ENCODE data around the gene SYNE1. TPM values are rescaled to one million over a fixed set of nuclear protein-coding genes. Genes with fewer than 3 reads are reported as not detected.

Gene SYNE1
- total RNA-seq, 3 donors from 2014 or later = 16.8 to 78.6 (median 22.3) TPM

DNA sequence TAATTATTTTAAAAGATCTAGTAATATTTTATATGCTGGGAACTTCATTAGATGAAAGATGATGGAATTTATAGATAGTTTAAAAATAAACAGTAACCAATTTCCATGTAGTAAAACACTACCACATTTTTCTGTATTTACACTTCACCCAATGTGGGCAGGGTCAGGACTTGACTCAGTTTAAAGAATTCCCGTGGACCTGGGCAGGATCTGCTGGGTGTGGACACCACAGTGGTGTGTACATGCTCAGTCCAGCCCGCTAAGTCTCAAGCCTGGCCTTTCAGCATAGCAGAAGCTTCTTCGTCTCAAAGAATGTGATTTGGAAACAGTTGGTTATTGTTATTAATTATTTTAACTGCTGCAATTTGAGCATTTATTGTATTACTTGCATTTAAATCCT is 364.2 kb downstream of the SYNE1 start:
- DNase-seq = peak in 1 of 3 donors; percentile 24
- peak; percentile 44 for ATAC-seq
- Histone ChIP-seq H3K4me3 (no peak overlapping the region), H3K36me3 (ENCODE audit: low read depth) (no peaks in the 10 kb centered on the region), H3K4me1 (ENCODE audit: low read depth) (peaks cover 23% of the 10 kb centered on the region), H3K9me3 (no peaks in the 10 kb centered on the region)
- TF ChIP-seq, protein P1, sequence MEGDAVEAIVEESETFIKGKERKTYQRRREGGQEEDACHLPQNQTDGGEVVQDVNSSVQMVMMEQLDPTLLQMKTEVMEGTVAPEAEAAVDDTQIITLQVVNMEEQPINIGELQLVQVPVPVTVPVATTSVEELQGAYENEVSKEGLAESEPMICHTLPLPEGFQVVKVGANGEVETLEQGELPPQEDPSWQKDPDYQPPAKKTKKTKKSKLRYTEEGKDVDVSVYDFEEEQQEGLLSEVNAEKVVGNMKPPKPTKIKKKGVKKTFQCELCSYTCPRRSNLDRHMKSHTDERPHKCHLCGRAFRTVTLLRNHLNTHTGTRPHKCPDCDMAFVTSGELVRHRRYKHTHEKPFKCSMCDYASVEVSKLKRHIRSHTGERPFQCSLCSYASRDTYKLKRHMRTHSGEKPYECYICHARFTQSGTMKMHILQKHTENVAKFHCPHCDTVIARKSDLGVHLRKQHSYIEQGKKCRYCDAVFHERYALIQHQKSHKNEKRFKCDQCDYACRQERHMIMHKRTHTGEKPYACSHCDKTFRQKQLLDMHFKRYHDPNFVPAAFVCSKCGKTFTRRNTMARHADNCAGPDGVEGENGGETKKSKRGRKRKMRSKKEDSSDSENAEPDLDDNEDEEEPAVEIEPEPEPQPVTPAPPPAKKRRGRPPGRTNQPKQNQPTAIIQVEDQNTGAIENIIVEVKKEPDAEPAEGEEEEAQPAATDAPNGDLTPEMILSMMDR (IDR thresholded peaks at IDR 0.05) = no peak
- intact Hi-C loops (cut with DNase I, micrococcal nuclease) = no loop called here

DNA sequence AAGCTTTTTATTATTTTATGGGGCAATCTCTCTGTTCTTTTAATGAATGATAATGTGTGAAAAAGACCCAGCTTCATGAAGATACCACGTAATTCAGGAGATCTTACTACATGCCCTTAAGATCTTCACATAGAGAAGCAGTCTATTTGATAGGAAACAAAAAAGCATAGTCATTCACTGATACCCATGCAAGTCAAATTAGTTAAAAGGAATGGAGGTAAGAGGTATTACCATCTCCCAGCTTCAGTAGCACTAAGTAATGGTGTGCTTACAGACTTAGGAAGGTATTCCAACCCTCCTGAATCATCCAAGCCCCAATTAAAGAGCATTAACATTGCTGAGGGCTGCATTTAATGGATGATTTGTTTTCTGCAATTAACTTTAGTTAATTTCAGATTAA is 364.7 kb downstream of the SYNE1 start:
- ATAC-seq (no peak), DNase-seq (no peak)
- Histone ChIP-seq H3K36me3 (ENCODE audit: low read depth) (no peaks in the 10 kb centered on the region), H3K4me3 (no peak overlapping the region), H3K4me1 (ENCODE audit: low read depth) (peaks cover 25% of the 10 kb centered on the region), H3K9me3 (no peaks in the 10 kb centered on the region)
- intact Hi-C loops (cut with DNase I, micrococcal nuclease) = no loop called here
- TF ChIP-seq, protein P1 (IDR thresholded peaks at IDR 0.05) = no peak

DNA sequence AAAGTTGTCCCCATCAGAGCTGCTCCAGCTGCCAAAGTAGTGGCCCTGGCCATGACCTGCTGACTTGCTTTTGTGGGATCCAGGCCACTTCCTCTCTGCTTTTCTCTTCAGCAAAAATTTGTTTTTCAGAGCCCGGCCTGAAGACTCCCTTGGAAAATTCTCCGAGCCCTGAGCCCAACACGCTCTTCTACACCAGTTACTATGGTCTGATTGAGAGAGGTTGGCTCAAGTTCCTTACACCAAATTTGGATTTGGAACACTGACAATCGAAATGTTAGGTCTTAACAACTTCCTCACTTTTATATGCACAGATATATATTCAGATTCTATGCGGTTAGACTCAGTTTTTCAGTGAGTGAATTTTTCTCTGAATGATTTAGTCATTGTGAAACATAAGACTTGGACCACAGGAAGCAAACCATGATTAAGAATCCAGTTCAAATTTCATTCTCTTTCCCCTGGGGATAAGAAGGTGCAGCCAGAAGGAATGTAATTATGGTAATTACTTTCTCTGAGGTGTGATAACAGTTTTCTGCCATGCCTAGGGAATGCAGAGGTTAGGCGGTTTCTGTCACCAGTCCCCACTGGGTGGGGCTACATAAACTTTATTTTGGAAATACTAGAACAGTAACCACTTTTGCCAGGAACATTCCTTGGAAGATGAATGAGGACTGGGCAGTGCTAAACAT is 365.2 kb downstream of the SYNE1 start:
- peaks cover 28% of the 10 kb centered on the region for H3K4me1 ChIP-seq (ENCODE audit: low read depth)
- DNase-seq = no peak
- no peak overlapping the region for H3K4me3 ChIP-seq
- H3K9me3 ChIP-seq = no peaks in the 10 kb centered on the region
- intact Hi-C loops (cut with DNase I, micrococcal nuclease) = no loop called here
- ATAC-seq = peak; percentile 35
- TF ChIP-seq, protein P1 (IDR thresholded peaks at IDR 0.05) = no peak
- no peaks in the 10 kb centered on the region for H3K36me3 ChIP-seq (ENCODE audit: low read depth)

DNA sequence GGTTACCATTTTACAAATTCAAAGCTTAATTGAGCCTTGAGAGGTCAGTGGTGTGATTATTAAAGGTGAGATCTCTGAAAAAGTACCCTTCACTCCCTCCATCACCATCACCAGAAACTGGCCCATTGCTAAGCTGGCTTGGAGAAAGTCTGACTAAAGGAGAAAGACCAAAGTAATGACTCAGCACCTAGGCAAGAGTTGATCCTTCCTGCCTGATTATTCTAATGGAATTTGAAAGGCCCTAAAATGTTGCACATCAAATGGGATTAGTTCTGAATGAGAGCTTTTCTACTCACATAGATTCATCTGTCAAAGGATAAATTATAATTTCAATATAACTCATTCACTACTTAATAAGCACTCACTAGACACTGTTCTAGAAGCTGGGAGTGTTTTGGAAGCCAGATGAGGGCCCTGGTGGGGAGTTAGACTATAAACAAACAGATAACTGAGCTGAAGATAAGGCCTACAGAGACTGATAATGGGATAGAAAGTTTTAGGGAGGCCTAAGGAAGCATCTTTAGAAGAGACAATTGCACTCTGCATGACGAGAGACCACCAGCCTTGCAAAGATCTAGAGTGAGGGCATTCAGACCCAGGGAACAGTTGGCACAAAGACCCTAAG is 366.7 kb downstream of the SYNE1 start:
- Histone ChIP-seq H3K9me3 (no peaks in the 10 kb centered on the region), H3K4me1 (ENCODE audit: low read depth) (peaks cover 34% of the 10 kb centered on the region), H3K4me3 (no peak overlapping the region), H3K36me3 (ENCODE audit: low read depth) (no peaks in the 10 kb centered on the region)
- intact Hi-C loops (cut with DNase I, micrococcal nuclease) = no loop called here
- TF ChIP-seq, protein P1 (IDR thresholded peaks at IDR 0.05) = no peak
- ATAC-seq (no peak), DNase-seq (no peak)

DNA sequence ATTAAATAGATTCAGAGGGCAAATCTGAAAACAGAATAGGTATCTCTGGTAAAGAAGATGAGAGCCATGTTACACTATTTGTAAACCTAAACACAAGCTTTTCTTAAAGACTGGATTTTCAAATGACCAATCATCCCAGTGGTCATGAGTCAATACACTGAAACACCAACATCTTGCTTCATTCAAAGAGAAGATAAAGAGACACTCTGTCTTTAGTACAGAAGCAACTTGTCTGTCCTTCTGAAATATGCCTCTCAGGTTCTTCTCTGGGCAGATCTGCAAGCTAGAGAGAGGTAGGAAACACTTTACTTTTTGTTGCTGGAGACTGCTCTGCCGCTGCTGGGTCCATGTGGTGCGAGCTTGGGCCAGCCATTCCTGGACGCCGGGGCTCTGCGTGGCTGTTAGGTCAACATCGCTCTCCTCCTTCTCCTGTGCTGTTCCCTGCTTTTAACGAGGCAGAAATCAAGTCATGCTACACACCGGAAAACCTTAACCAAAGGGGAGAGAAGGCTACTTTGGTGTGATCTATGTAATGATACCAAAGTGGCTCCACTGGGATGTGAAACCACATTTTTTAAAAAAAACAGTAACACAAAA is 368.2 kb downstream of the SYNE1 start:
- Histone ChIP-seq H3K4me1 (ENCODE audit: low read depth) (peaks cover 32% of the 10 kb centered on the region), H3K4me3 (no peak overlapping the region), H3K36me3 (ENCODE audit: low read depth) (no peaks in the 10 kb centered on the region), H3K9me3 (no peaks in the 10 kb centered on the region)
- ATAC-seq (no peak), DNase-seq (no peak)
- TF ChIP-seq, protein P1 (IDR thresholded peaks at IDR 0.05) = no peak
- intact Hi-C loops (cut with DNase I, micrococcal nuclease) = loop anchor here in 1 of 2 donors (10.0 kb wide), 1 partner anchor 64 kb away; no protein-coding TSS in a partner anchor
